Measurements from ENCODE around the gene SLC16A12. TPM values are rescaled to one million over a fixed set of nuclear protein-coding genes. Genes with fewer than 3 reads are reported as not detected.

Gene SLC16A12
- total RNA-seq, 2 experiments from 2014 or later, result not detected

- POLR2A ChIA-PET, result no interaction called here
- Mint-ChIP-seq H3K27me3 (peaks cover 25% of the 10 kb centered on the region), H3K4me1 (no peaks in the 10 kb centered on the region), H3K27ac (no peak overlapping the region), H3K4me3 (no peak overlapping the region), H3K9me3 (no peaks in the 10 kb centered on the region), H3K36me3 (no peaks in the 10 kb centered on the region)
- ATAC-seq (ENCODE audit: low read depth) (no peak), DNase-seq (no peak)
Measured at GRCh38 chr10:89482256-89482655, 53.1 kb downstream of the SLC16A12 start.

- H3K27ac Mint-ChIP-seq, result no peak overlapping the region
- ATAC-seq (ENCODE audit: low read depth) (no peak), DNase-seq (no peak)
- no peak overlapping the region for H3K4me3 Mint-ChIP-seq
- peaks cover 24% of the 10 kb centered on the region for H3K27me3 Mint-ChIP-seq
- H3K9me3 Mint-ChIP-seq, result no peaks in the 10 kb centered on the region
- H3K4me1 Mint-ChIP-seq, result no peaks in the 10 kb centered on the region
- POLR2A ChIA-PET, result no interaction called here
- no peaks in the 10 kb centered on the region for H3K36me3 Mint-ChIP-seq
Measured at GRCh38 chr10:89481662-89482061, 53.7 kb downstream of the SLC16A12 start.

GRCh38 chr10:89479771-89480446, 55.5 kb downstream of the SLC16A12 start:
- Mint-ChIP-seq H3K27ac (no peak overlapping the region), H3K36me3 (no peaks in the 10 kb centered on the region), H3K4me1 (no peaks in the 10 kb centered on the region), H3K4me3 (no peak overlapping the region), H3K27me3 (peaks cover 16% of the 10 kb centered on the region), H3K9me3 (no peaks in the 10 kb centered on the region)
- DNase-seq, result no peak
- ATAC-seq (ENCODE audit: low read depth), result no peak
- POLR2A ChIA-PET, result interaction anchor here (0.6 kb wide), 1 partner anchor 361 kb away, joined by 3 read pairs; no protein-coding TSS in a partner anchor

GRCh38 chr10:89478739-89479654, 56.4 kb downstream of the SLC16A12 start:
- ATAC-seq (ENCODE audit: low read depth), result no peak
- Mint-ChIP-seq H3K4me1 (no peaks in the 10 kb centered on the region), H3K4me3 (no peak overlapping the region), H3K9me3 (no peaks in the 10 kb centered on the region), H3K36me3 (no peaks in the 10 kb centered on the region), H3K27ac (no peak overlapping the region), H3K27me3 (peaks cover 19% of the 10 kb centered on the region)
- POLR2A ChIA-PET, result interaction anchor here (0.6 kb wide), 1 partner anchor 360 kb away, joined by 3 read pairs; no protein-coding TSS in a partner anchor
- DNase-seq, result no peak

- Mint-ChIP-seq H3K4me3 (no peak overlapping the region), H3K9me3 (no peaks in the 10 kb centered on the region), H3K27ac (no peak overlapping the region), H3K27me3 (peaks cover 20% of the 10 kb centered on the region), H3K36me3 (no peaks in the 10 kb centered on the region), H3K4me1 (no peaks in the 10 kb centered on the region)
- no peak for DNase-seq
- POLR2A ChIA-PET, result no interaction called here
- ATAC-seq (ENCODE audit: low read depth), result no peak
Measured at GRCh38 chr10:89478085-89478738, 57.2 kb downstream of the SLC16A12 start.

- ATAC-seq (ENCODE audit: low read depth) (no peak), DNase-seq (no peak)
- H3K4me3 Mint-ChIP-seq, result no peak overlapping the region
- H3K27ac Mint-ChIP-seq, result no peak overlapping the region
- POLR2A ChIA-PET, result no interaction called here
- H3K4me1 Mint-ChIP-seq, result peaks cover under 1% of the 10 kb centered on the region
- no peaks in the 10 kb centered on the region for H3K9me3 Mint-ChIP-seq
- H3K36me3 Mint-ChIP-seq, result no peaks in the 10 kb centered on the region
- H3K27me3 Mint-ChIP-seq, result peaks cover 15% of the 10 kb centered on the region
Measured at GRCh38 chr10:89476150-89476549, 59.2 kb downstream of the SLC16A12 start.

GRCh38 chr10:89475591-89475998, 59.8 kb downstream of the SLC16A12 start:
- Mint-ChIP-seq H3K4me1 (peaks cover 5% of the 10 kb centered on the region), H3K27me3 (peaks cover 12% of the 10 kb centered on the region), H3K27ac (no peak overlapping the region), H3K36me3 (no peaks in the 10 kb centered on the region), H3K4me3 (no peak overlapping the region), H3K9me3 (no peaks in the 10 kb centered on the region)
- POLR2A ChIA-PET, result no interaction called here
- DNase-seq (no peak), ATAC-seq (ENCODE audit: low read depth) (no peak)

GRCh38 chr10:89475125-89475524, 60.3 kb downstream of the SLC16A12 start:
- Mint-ChIP-seq H3K4me1 (peaks cover 9% of the 10 kb centered on the region), H3K27me3 (peaks cover 12% of the 10 kb centered on the region), H3K9me3 (no peaks in the 10 kb centered on the region), H3K27ac (no peak overlapping the region), H3K36me3 (no peaks in the 10 kb centered on the region), H3K4me3 (no peak overlapping the region)
- DNase-seq, result no peak
- POLR2A ChIA-PET, result no interaction called here
- ATAC-seq (ENCODE audit: low read depth), result no peak

GRCh38 chr10:89474452-89474851, 60.9 kb downstream of the SLC16A12 start:
- peaks cover 12% of the 10 kb centered on the region for H3K27me3 Mint-ChIP-seq
- no peaks in the 10 kb centered on the region for H3K36me3 Mint-ChIP-seq
- POLR2A ChIA-PET, result no interaction called here
- ATAC-seq (ENCODE audit: low read depth), result no peak
- H3K27ac Mint-ChIP-seq, result no peak overlapping the region
- DNase-seq, result no peak
- no peak overlapping the region for H3K4me3 Mint-ChIP-seq
- H3K4me1 Mint-ChIP-seq, result peaks cover 11% of the 10 kb centered on the region
- H3K9me3 Mint-ChIP-seq, result no peaks in the 10 kb centered on the region

GRCh38 chr10:89471110-89471809, 64.1 kb downstream of the SLC16A12 start:
- H3K4me3 Mint-ChIP-seq, result no peak overlapping the region
- H3K9me3 Mint-ChIP-seq, result no peaks in the 10 kb centered on the region
- peaks cover 11% of the 10 kb centered on the region for H3K4me1 Mint-ChIP-seq
- no peak for ATAC-seq (ENCODE audit: low read depth)
- no peaks in the 10 kb centered on the region for H3K36me3 Mint-ChIP-seq
- POLR2A ChIA-PET, result no interaction called here
- H3K27ac Mint-ChIP-seq, result no peak overlapping the region
- DNase-seq, result no peak
- peaks cover 15% of the 10 kb centered on the region for H3K27me3 Mint-ChIP-seq

- POLR2A ChIA-PET, result no interaction called here
- Mint-ChIP-seq H3K4me3 (peak overlapping the region; percentile 3), H3K27ac (no peak overlapping the region), H3K36me3 (no peaks in the 10 kb centered on the region), H3K9me3 (no peaks in the 10 kb centered on the region), H3K27me3 (peaks cover 15% of the 10 kb centered on the region), H3K4me1 (peaks cover 11% of the 10 kb centered on the region)
- no peak for DNase-seq
- peak; percentile 54 for ATAC-seq (ENCODE audit: low read depth)
Measured at GRCh38 chr10:89470628-89471027, 64.8 kb downstream of the SLC16A12 start.

GRCh38 chr10:89469517-89469916, 65.9 kb downstream of the SLC16A12 start:
- peaks cover 11% of the 10 kb centered on the region for H3K4me1 Mint-ChIP-seq
- peaks cover 15% of the 10 kb centered on the region for H3K27me3 Mint-ChIP-seq
- POLR2A ChIA-PET, result no interaction called here
- no peak overlapping the region for H3K4me3 Mint-ChIP-seq
- DNase-seq, result no peak
- no peak overlapping the region for H3K27ac Mint-ChIP-seq
- no peak for ATAC-seq (ENCODE audit: low read depth)
- H3K9me3 Mint-ChIP-seq, result no peaks in the 10 kb centered on the region
- H3K36me3 Mint-ChIP-seq, result no peaks in the 10 kb centered on the region
